ENCODE measurements around the gene IDNK. TPM values are rescaled to one million over a fixed set of nuclear protein-coding genes. Genes with fewer than 3 reads are reported as not detected.

Gene IDNK
- polyA plus RNA-seq, 10 donors, result 3.3 to 6.2 (median 5.0) TPM

- DNase-seq, result no peak
Observed at GRCh38 chr9:83633255-83633654, 10.3 kb downstream of the IDNK start.

- DNase-seq, result no peak
Observed at GRCh38 chr9:83633676-83634075, 10.7 kb downstream of the IDNK start.

- DNase-seq, result no peak
Observed at GRCh38 chr9:83636813-83637212, 13.9 kb downstream of the IDNK start.

DNA sequence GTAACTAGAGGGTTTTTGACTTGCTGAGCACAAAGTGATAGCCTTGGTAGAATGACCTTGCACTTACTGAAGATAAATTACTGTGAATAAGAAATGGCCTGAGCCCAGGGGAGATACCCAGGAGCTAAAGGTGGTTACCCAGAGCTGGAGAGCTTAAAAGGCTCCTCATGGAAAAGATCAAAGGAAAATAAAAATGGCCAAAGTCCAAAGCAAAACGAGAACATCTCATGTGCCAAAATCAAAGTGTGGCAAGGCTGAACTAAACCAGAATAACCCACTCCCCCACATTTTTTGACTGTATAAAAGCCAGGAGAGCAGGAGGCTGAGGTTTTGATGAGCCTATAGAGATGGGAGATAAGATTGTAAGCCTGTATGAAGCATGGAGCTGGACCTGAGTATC is 14.4 kb downstream of the IDNK start:
- no peak for DNase-seq

DNA sequence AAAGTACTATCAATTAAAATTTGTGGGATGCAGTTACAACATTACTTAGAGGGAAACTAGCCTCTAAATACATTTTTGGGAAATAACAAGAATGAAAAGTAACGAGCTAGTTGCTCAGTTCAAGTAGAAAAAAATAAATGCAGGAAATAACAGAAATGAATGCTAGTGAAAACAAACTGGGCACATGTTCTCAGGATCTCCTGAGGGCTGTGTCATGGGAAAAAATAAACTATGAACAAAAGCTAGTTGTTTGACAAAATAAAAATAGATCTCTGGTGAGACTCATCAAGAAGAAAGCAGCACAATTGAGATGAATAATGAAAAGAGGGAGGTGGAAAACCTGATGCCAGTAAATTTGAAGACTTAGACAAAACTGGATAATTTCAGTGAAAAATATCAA is 16.3 kb downstream of the IDNK start:
- no peak for DNase-seq

- DNase-seq, result no peak
Observed at GRCh38 chr9:83642793-83643192, 19.9 kb downstream of the IDNK start.

DNA sequence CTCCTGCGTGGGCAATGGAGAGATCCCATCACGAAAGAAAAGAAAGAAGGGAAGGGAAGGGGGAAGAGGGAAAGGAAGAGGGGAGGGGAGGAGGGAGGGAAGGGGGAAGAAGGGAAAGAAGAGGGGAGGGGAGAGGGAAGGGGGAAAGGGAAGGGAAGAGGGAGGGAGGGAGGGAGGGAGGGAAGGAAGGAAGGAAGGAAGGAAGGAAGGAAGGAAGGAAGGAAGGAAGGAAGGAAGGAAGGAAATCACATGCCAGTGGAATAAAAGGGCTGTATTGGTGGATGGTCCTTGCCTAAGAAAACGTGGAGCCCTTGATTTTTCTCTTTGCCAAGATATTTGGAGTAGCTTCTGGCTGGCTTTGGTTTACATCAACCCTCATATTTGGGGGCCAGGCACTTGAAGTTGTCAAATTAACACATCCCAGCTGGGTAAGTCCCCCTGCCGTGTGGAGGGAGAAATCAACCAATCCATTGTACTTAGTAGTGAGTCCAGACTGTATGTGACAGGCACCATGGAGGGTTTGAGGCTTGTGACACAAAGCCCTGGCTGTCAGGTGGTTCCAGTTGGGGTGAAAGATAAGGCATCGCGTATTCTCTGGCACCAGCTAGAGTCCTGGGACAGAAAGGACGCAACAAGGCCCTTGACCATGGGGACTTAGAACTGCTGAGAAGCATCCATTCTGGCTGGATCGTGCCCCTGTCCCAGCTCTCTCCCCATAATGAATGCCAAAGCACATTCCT is 23.7 kb downstream of the IDNK start:
- no peak for DNase-seq

DNA sequence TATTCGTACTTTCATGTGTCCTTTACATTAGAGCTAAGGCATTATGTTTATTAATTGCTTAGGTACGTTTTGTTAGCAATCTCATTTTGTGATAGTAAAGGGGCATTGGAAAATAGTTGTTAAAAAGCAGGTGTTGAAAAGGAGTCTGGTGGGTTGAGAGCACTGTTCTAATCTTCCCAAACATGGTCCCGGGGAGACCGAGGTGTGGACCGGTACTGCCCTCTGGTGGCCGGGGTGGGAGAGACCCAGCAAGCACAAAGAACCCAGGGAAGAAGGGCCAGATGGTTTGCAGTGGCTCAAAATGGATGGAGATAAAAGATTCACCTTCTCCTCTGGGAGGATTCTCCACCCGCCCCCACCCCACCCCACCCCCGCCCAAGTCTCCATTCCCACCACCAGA is 26.1 kb downstream of the IDNK start:
- peak; percentile 11 to 31 (median 22) for DNase-seq

DNA sequence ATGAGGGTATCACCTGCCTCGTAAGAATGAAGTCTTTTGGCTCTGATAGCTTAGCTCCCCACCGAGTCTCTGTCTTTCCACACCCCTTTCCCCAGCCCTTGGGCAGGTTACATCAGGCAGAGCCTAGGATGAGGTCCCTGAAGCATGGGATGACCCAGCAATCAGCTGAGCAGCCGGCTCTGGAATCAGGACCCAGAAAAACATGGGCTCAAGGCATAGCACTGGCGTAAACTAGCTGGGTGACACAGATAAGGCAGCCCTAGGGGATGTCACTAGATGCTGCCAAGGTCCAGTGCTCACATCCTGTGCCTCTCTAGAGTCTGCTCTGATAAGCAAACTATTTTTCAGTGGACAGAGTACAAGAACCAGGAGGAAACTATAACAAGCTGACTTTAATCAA is 26.6 kb downstream of the IDNK start:
- DNase-seq, result no peak

- no peak for DNase-seq
Observed at GRCh38 chr9:83651558-83651957, 28.6 kb downstream of the IDNK start.

GRCh38 chr9:83652433-83652832 is 29.5 kb downstream of the IDNK start:
- no peak for DNase-seq

DNA sequence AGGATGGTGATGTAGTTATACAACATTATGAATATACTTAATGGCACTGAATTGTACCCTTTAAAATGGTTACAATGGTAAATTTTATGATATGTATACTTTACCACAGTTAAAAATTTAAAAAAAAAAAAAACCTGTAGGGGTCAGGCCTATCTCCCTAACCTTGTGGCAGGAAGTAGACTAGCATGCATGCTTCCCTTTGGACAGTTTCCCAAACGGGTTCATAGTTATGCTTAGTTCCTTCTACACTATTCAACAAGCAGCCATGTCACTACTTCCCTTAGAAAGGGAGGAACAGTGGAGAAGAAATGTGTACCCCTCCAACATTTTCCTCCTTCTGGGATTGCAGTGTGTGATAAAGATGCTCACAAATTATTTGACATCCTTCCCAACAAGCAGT is 32.5 kb downstream of the IDNK start:
- DNase-seq, result no peak

- DNase-seq, result no peak
Observed at GRCh38 chr9:83656032-83656680, 33.2 kb downstream of the IDNK start.

DNA sequence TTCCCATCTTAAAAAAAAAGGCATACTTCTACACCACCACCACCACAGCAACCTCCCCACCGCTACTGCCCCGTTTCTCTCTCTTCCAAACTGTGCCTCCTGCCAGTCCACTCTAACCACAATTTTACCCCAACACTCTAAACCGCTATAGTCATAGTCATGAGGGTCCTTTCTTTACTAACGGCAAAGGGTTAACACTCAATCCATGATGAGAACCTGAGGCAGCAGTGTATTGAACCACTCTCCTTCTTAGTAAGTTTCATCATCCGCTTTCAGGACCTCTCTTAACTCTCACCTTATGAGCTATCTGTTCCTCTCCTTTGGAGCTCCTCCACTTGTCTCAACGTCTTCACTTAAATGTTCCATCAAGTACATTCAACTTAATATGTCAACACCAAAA is 34.0 kb downstream of the IDNK start:
- DNase-seq, result no peak

DNA sequence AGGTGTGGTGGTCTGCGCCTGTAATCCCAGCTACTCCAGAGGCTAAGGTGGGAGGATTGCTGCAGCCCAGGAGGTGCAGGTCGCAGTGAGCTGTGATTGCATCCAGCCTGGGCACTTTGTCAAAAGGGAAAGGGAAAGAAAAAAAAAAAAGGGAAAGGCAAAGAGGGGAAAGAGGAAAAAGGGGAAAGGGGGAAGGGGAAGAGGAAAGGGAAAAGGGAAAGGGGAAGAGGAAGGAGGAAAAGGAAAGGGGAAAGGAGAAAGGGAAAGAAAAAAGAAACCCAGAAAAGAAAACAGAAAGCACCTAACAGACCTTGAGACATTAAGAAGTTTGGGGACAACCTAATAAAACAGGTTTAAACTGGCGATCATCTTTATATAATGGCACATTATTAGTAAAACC is 40.0 kb downstream of the IDNK start:
- no peak for DNase-seq

GRCh38 chr9:83665580-83666200 is 42.7 kb downstream of the IDNK start:
- no peak for DNase-seq

DNA sequence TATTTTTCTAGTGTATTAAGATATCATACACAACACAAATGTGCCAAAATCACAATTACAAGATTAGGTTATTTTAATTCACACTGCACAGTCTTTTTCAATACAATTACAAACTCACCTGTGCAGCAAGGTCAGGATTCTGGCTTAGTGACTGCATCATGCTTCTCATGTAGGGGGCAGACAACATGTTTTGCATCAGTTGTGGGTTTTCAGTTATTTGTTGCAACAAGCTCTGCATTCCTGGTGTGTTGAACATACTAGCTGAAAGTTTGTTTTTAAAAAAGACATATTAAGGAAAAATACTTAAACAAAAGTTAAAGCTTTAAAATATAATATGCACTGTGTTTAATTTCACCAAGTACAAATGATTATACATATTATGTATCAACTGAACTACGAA is 46.1 kb downstream of the IDNK start:
- no peak for DNase-seq

DNA sequence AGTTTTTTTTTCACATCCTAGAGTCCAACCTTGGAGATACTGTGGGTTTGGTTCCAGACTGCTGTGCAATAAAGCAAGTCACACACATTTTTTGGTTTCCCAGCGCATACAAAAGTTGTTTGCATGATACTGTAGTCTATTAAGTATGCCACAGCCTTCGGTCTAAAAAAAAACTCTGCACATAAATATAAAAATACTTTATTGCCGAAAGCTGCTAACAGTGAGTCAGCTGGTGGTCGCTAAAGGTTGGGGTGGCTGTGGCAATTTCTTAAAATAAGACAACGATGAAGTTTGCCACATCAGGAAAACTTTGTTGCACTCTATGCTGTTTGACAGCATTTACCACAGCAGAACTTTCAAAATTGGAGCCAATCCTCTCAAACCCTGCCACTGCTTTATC is 47.4 kb downstream of the IDNK start:
- no peak for DNase-seq

GRCh38 chr9:83671451-83671850 is 48.5 kb downstream of the IDNK start:
- no peak for DNase-seq

- no peak for DNase-seq
Observed at GRCh38 chr9:83675466-83675865, 52.5 kb downstream of the IDNK start.

- no peak for DNase-seq
Observed at GRCh38 chr9:83677596-83677995, 54.7 kb downstream of the IDNK start.

DNA sequence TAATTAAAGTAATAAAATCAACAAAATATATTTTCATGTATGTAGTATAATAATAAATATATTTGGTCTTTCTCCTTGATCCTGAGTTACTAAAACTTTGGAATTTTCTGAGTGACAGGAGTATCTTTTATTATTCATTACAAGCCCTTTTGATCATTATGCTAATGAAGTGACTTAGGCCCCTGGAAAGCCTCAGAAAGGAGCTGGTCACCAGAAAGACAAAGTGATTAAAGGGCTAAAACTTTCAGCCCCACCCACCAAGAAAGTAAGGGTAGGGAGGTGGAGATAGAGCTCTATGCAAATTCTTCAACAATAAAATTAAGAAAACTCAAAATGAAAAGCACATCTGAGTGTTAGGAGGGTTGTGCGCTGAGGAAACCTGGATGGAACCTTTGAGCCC is 57.3 kb downstream of the IDNK start:
- DNase-seq, result no peak

DNA sequence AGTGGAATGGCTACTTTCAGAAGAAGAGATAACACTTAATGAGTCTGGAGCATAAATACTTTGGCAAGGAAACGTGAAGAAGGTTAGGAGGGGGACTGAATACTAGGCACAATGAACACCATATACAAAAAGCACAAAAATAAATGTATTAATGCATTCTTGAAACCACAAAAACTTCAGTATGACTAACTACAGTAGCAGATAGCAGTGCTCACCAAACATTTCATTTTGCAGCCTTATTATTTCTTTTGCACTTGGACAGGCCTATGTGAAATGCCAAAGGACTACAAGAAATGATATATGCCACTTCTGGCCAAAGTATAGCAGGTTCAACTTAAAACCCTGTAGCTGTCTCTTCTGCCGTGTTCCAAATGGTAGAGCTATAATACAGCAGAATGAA is 58.5 kb downstream of the IDNK start:
- no peak for DNase-seq
